GM12891 (cell line): Measurements from ENCODE around the gene TEAD3.

Experiments used
- POLR2A ChIP-seq: IDR thresholded peaks from 2 replicates; pipeline ENCODE4 v1.6.1; 2011; ENCODE audit warnings: low read depth, low read length, control low read depth
- POLR2AphosphoS5 ChIP-seq: IDR thresholded peaks from 2 replicates; pipeline ENCODE4 v1.6.1; 2011; ENCODE audit warnings: low read depth, low read length, control low read depth
- TAF1 ChIP-seq: IDR thresholded peaks from 2 replicates; pipeline ENCODE4 v1.6.1; 2011; ENCODE audit warnings: low read depth, low read length, control low read depth

- no peak for TF ChIP-seq POLR2AphosphoS5
- no peak for TF ChIP-seq POLR2A
- no peak for TF ChIP-seq TAF1
Observed at GRCh38 chr6:35452183-35453090, 44.4 kb downstream of the TEAD3 start, which contains the start of gene FANCE.
